COLO668 (cell line): ENCODE data around the gene TNK1.
"Not testable (repeated sequence)": the region's sequence is repeated elsewhere in the genome, so short reads cannot be mapped to it uniquely, and the experiment has no call there.

Experiments
- DNase-seq: peaks from one replicate; lab custom pipeline; 2025; ENCODE audit not compliant: unreplicated experiment; lab: John Stamatoyannopoulos, UW

Gene TNK1

GRCh38 chr17:7380855-7381683 lies at the start of gene TNK1:
TSS of gene TNK1 (plus strand) at chr17:7381089. CDS start at chr17:7382927, 1,838 bp downstream.
- DNase-seq = no peak

DNA sequence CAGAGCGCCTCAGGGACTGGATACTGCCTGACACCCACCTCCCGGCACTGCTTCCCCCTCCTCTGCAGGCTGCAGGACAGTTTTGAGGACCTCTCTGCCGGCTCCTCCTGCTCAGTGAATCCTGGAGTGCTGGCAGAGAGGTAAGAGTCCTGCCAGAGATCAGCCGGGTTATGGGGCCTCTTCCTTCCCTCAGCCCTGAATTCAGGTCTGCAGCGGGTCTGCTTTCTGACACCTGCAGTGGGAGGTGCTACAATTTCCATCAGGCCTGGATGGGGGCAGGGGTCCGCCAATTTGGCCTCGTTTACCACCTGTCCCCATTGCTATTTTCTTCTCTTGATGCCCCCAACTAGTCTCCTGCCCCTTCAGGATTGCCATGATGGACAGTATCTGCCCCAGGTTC lies 48.8 kb upstream of the TNK1 start:
- DNase-seq = no peak

DNA sequence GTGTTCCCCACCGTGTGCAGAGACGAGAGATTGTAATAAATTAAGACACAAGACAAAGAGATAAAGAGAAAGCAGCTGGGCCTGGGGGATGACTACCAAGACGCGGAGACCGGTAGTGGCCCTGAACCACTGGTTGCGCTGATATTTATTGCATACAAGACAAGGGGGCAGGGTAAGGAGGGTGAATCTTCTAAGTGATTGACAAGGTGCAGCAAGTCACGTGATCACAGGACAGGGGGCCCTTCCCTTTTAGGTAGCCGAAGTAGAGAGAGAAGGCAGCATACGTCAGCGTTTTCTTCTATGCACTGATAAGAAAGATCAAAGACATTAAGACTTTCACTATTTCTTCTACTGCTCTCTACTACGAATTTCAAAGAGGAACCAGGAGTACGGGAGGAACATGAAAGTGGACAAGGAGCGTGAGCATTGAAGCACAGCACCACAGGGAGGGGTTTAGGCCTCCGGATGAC lies 48.3 kb upstream of the TNK1 start:
- not testable (repeated sequence) for DNase-seq

- no peak for DNase-seq
These were observed 45.9 kb upstream of the TNK1 start for GRCh38 chr17:7334938-7335538.

- not testable (repeated sequence) for DNase-seq
These were observed 45.1 kb upstream of the TNK1 start for GRCh38 chr17:7335765-7336164.

DNA sequence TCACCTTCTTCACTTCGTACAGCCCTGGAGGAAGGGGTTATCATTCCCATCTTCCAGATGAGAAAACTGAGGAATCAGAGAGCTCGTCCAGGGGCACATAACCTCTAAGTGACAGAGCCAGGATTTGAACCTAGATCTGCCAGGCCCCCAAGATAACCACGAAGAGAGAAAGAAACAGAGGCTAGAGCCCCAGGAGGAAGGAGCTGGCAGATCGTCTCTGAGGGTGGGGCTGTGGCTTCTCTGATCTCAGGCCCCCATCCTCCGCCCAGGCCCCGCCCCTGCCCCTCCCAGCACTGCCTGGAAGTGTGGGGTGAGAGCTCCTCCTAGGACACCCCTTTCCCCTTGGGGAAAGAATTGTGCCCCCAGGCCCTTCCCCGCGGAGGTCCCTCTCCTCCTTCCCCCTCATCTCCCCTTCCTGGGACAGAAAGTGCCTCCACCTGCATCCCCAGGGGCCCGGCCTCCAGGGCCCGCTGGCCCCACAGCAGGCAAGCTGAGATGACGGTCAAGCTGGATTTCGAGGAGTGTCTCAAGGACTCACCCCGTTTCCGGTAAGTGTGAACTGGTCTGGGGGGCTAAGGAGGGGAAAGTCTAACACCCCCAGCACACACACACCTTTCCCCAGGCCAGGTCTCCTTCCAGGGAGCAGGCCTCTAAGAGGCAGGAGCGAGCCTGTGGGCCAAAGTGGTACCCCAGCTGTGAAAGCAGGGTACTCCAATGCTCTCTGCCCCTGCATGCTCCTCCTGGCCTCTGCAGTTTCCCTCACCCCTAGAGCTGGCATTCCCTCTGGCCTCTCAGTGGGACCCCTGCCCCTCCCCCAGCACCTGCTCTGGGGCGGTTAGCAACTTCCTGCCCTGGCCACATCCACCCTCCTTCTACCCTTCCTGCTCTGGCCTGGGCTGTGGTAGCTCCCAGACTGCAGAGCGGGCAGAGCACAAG lies 44.4 kb upstream of the TNK1 start, which contains the start of gene ACAP1:
Gene ACAP1, plus strand, starts transcription at position 290 of the 936 bp plus-strand sequence. Its CDS starts 206 bp downstream, at position 496.
- no peak for DNase-seq

GRCh38 chr17:7337600-7337999 lies 43.3 kb upstream of the TNK1 start:
- not testable (repeated sequence) for DNase-seq

DNA sequence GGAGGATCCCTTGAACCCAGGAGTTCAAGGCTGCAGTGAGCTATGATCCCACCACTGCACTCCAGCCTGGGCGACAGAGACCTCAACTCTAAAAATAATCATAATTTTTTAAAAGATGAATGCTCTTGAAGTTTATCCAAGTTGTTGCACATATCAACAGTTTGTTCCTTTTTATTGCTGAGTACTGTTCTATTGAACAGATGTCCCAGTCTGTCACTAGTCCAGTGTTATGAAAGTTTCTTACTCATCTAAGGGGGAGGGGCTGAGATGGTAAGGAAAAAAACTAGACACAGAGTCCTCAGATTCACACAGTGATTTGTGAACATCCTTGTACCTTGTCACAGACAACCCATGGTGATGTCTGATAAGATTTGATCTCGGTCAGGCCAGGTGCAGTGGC lies 40.7 kb upstream of the TNK1 start:
- DNase-seq = no peak

GRCh38 chr17:7341842-7342241 lies 39.0 kb upstream of the TNK1 start:
- no peak for DNase-seq

DNA sequence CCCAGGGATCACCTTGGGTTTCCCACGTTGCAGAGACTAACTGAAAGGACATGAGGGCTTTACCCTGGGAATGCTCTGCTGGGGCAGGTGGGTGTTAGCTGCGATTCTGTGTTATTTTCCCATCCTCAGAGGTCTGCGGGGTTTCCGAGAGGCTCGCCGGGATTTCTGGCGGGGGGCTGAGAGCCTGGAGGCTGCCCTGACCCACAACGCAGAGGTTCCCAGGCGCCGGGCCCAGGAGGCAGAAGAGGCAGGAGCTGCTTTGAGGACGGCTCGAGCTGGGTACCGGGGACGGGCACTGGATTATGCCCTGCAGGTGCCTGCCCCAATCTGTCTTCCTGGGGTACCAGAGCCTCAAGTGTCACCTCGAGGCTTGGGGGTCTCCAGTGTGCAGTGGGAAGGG lies 37.6 kb upstream of the TNK1 start:
- DNase-seq = no peak

GRCh38 chr17:7346761-7347614 lies 33.9 kb upstream of the TNK1 start:
- no peak for DNase-seq

DNA sequence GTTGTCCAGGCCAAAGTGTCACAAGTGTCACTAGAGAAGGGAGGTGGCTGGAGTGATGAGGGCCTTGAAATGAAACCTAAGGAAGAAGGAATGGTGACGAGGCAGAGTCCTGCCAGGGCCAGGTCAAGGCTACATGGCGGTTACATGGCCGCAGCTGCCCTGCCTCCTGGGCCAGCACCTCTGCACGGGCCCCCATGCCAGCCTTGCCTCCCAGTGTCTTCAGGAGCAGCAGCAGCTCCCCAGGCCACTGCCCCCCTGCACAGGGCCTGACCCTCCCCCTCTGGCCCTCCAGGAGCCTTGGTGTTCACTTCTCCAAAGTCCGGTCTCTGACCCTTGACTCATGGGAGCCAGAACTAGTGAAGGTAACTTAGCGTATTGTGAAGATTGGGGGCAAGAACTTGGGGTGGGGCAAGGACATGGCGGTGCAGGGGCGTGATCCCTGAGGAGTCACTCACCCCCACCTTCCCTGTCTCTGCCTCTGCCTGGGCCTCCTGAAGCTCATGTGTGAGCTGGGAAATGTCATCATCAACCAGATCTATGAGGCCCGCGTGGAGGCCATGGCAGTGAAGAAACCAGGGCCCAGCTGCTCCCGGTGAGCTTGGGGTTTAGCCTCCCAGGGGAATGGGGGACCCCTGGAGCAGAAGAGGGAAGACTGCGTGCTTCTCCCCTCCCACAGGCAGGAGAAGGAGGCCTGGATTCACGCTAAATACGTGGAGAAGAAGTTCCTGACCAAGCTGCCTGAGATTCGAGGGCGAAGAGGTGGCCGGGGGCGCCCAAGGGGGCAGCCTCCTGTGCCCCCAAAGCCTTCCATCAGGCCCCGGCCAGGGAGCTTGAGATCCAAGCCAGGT lies 33.0 kb upstream of the TNK1 start:
- no peak for DNase-seq

DNA sequence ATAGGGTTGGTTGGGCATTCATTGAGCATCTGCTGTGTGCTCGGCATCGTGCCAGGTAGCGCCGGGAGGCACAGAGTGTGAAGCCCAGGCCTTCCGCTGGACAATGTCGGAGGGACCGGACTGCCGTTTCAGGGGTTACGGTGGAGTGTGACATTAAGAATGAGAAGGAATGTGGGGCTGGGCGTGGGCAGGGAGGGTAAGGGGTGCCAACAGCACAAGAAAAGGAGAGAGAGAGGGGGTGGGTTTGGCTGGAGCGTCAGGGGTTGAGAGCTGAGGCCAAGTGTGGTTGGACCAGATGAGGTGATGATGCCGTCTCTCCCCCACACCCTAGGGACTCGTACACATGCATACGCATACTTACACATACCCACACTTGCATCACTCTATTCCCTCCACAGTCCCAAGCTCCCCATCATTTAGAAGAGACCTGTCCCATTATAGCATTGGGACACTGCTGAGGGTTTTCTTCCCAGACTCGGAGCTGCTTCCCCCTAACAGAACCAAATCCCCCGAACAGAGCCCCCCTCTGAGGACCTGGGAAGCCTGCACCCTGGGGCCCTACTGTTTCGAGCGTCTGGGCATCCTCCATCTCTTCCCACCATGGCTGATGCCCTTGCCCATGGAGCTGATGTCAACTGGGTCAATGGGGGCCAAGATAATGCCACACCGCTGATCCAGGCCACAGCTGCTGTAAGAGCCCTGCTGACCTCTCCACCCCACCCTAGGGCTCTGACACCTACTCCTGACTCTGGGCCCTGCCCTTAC lies 32.2 kb upstream of the TNK1 start:
- no peak for DNase-seq

DNA sequence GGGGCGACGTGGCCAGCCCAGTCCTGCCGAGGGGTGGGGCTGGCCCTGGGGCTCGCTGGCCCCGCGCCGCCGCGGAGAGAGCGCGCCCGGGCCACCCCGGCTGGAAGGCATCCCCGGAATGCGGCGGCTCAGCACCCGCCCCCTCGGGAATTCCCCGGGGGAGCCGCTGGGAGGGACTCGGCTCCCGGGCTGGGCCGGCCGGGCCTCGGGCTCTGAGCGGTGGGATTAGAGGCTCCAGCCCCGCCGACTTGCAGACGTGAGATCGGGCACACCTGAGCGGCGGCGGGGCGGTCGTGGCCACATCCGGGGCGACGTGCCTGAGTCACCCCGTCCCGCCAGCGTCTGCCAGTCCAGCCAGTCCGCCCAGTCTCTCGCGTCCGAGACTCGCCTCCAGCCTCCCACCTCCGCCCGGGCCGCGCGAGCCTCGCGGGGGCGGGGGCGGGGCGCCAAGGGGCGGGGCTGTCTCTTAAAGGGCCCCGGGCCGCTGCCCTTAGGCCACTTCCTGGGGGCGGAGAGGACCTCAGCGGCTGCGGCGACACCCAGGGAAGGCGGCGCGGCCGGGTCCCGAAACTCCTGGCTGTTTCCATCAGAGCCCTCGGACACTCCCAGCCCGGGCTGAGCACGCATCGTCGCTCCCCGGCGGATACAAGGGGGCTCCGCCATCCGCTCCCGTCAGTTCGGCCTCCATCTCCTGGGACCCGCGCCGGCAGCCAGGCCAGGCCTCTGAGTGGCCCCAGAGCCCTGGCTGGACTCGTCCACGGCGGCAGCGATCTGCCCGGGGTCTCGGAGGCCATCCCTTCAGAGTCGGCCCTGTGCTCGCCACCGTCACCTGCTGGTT lies 29.0 kb upstream of the TNK1 start, which contains the start of gene KCTD11:
Gene KCTD11, plus strand, starts transcription at position 498 of the 838 bp plus-strand sequence.
- peak; percentile 62 for DNase-seq

- DNase-seq = no peak
These were observed 28.4 kb upstream of the TNK1 start for GRCh38 chr17:7352503-7352889.

DNA sequence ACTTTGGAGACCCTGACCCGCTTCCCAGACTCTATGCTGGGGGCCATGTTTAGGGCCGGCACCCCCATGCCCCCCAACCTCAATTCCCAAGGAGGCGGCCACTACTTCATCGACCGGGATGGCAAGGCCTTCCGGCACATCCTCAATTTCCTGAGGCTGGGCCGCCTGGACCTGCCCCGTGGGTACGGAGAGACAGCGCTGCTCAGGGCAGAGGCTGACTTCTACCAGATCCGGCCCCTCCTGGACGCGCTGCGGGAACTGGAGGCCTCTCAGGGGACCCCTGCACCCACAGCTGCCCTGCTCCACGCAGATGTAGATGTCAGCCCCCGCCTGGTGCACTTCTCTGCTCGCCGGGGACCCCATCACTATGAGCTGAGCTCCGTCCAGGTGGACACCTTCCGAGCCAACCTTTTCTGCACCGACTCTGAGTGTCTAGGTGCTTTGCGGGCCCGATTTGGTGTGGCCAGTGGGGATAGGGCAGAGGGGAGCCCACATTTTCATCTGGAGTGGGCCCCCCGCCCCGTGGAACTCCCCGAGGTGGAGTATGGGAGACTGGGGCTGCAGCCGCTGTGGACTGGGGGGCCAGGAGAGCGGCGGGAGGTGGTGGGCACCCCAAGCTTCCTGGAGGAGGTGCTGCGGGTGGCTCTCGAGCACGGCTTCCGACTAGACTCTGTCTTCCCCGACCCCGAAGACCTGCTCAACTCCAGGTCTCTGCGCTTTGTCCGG lies 27.8 kb upstream of the TNK1 start:
- no peak for DNase-seq

GRCh38 chr17:7354262-7354843 lies 26.5 kb upstream of the TNK1 start:
- DNase-seq = peak; percentile 37
